Effector memory CD4-positive, alpha-beta T cell (primary cell): ENCODE data around the gene LCN10.
"Not testable (repeated sequence)": the region's sequence is repeated elsewhere in the genome, so short reads cannot be mapped to it uniquely, and the experiment has no call there.

Experiments
- DNase-seq, 3 donors: peaks; one replicate each; pipeline ENCODE4 v3.0.0-alpha.2; 2020
- H3K27ac ChIP-seq: 2 replicates; pipeline ENCODE4 v1.7.0; 2013; ENCODE audit warnings: mild to moderate bottlenecking, low read length, moderate library complexity; ENCODE audit not compliant: insufficient read depth, poor library complexity, severe bottlenecking
- H3K27me3 ChIP-seq: replicated peaks from 2 replicates; pipeline ENCODE4 v1.7.0; 2013; ENCODE audit warnings: mild to moderate bottlenecking, low read length; ENCODE audit not compliant: insufficient read depth, control insufficient read depth, poor library complexity, severe bottlenecking
- H3K36me3 ChIP-seq: 2 replicates; pipeline ENCODE4 v1.7.0; 2013; ENCODE audit warnings: mild to moderate bottlenecking, low read length, moderate library complexity; ENCODE audit not compliant: control insufficient read depth, insufficient read depth
- H3K4me1 ChIP-seq: 2 replicates; pipeline ENCODE4 v1.7.0; 2013; ENCODE audit warnings: low read length, mild to moderate bottlenecking; ENCODE audit not compliant: control insufficient read depth, insufficient read depth, poor library complexity, severe bottlenecking
- H3K4me3 ChIP-seq: 2 replicates; pipeline ENCODE4 v1.7.0; 2013; ENCODE audit warnings: low read length, low read depth, mild to moderate bottlenecking; ENCODE audit not compliant: insufficient read depth, poor library complexity, severe bottlenecking
- H3K9me3 ChIP-seq: 2 replicates; pipeline ENCODE4 v1.7.0; 2013; ENCODE audit warnings: mild to moderate bottlenecking, low read length, moderate library complexity; ENCODE audit not compliant: control insufficient read depth
- total RNA-seq, 3 donors: gene quantifications; one replicate each; lab custom pipeline; 2026; lab: John Stamatoyannopoulos, UW

Gene LCN10
- 0 reads per million in 3 donors for total RNA-seq

GRCh38 chr9:136742591-136743391 is at the start of gene LCN10:
TSS of gene LCN10 (minus strand) at chr9:136742940. CDS start at chr9:136742903, 37 bp downstream.
- Histone ChIP-seq H3K9me3 (no peaks in the 10 kb centered on the region), H3K27ac (no peak within 1 kb of the TSS), H3K36me3 (no peaks in the 10 kb centered on the region), H3K27me3 (peaks cover 21% of the 10 kb centered on the region), H3K4me3 (peak within 1 kb of the TSS; percentile 37), H3K4me1 (peaks cover 9% of the 10 kb centered on the region)
- no peak for DNase-seq

- Histone ChIP-seq H3K9me3 (no peaks in the 10 kb centered on the region), H3K4me1 (peaks cover 20% of the 10 kb centered on the region), H3K4me3 (peak overlapping the region; percentile 56), H3K27ac (peak overlapping the region; percentile 94), H3K27me3 (no peaks in the 10 kb centered on the region), H3K36me3 (peaks cover 5% of the 10 kb centered on the region)
- DNase-seq: peak; percentile 58 to 61 (median 59)
These were observed 49.0 kb upstream of the LCN10 start for GRCh38 chr9:136791516-136792276.

GRCh38 chr9:136790640-136791515 is 48.1 kb upstream of the LCN10 start, which contains the start of gene TMEM141:
TSS of gene TMEM141 (plus strand) at chr9:136791344. CDS start at chr9:136791371, 27 bp downstream.
- Histone ChIP-seq H3K4me3 (peak within 1 kb of the TSS; percentile 56), H3K36me3 (peaks cover 5% of the 10 kb centered on the region), H3K9me3 (no peaks in the 10 kb centered on the region), H3K4me1 (peaks cover 20% of the 10 kb centered on the region), H3K27me3 (no peaks in the 10 kb centered on the region), H3K27ac (peak within 1 kb of the TSS; percentile 94)
- peak; percentile 99 to 100 (median 99) for DNase-seq

DNA sequence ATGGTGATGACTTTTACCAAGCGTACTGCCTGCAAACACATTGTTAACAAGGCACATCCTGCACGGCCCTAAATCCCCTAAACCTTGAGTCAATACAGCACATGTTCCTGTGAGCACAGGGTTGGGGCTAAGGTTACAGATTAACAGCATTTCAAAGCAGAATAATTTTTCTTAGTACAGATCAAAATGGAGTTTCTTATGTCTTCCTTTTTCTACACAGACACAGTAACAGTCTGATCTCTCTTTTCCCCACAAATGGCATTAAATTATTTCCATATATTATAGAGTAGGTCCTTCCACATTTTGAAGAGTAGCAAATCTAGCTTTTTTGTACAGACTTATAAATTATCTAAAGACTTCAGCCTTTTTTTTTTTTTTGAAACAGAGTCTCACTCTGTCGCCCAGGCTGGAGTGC is 46.8 kb upstream of the LCN10 start:
- Histone ChIP-seq H3K27me3 (no peaks in the 10 kb centered on the region), H3K27ac (no peak overlapping the region), H3K4me1 (peaks cover 20% of the 10 kb centered on the region), H3K9me3 (no peaks in the 10 kb centered on the region), H3K4me3 (no peak overlapping the region), H3K36me3 (peaks cover 5% of the 10 kb centered on the region)
- DNase-seq: no peak

DNA sequence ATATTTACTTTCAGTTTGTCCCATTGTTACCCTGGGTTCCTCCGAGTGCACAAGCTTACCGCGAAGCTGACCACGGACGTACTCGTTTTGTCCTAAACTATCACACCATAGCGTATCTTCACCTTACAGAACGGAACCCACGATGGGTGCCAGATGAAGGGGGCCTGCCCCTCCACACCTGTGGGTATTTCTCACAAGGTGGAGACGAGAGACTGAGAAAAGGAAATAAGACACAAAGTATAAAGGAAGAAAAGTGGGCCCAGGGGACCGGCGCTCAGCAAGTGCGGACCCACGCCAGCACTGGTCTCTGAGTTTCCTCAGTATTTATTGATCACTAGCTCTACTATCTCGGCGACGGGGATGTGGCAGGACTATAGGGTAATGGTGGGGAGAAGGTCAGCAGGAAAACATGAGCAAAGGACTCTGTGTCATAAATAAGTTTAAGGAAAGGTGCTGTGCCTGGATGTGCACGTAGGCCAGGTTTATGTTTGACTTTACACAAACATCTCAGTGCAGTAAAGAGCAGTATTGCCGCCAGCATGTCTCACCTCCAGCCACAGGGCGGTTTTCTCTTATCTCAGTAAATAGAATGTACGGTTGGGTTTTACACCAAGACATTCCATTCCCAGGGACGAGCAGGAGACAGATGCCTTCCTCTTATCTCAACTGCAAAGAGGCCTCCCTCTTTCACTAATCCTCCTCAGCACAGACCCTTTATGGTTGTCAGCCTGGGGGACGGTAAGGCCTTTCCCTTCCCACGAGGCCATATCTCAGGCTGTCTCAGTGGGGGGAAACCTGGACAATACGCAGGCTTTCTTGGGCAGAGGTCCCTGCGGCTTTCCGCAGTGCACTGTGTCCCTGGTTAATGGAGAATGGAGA is 46.1 kb upstream of the LCN10 start:
- DNase-seq, H3K27ac ChIP-seq, H3K9me3 ChIP-seq, H3K27me3 ChIP-seq, H3K36me3 ChIP-seq, H3K4me3 ChIP-seq: not testable (repeated sequence)
- H3K4me1 ChIP-seq: peaks cover 20% of the 10 kb centered on the region

DNA sequence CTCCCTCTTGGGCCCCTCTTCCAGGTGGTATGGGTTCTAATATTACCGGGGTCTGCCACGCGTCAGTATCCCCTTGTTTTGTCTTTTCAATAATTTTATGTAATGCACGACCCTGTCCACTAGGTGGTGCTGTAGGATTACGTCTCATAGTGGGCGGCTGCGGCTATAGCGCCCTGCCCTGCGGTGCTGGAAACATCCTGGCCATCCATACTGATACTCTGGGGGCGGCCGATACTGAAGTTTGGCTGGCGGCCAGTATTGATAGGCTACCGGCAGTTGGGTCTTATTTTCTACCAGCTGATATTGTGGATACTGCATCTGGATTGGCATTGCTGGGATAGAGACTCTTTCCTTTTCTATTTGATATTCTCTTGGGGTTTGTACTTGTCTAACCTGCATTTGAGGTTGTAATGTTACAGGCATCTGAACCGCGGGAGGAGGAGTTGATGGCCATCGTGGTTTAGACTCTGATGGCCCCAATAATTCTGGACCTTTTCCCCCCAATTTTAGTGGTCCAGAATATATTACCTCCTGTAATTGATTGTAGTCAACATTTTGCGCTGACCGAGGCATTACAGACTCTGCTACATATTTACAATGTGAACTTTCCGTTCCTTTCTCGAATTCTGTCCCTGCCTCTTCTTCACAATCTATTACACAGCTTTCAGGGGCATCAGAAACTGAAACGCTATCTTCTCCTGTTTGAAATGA is 45.1 kb upstream of the LCN10 start:
- Histone ChIP-seq H3K4me1 (peaks cover 20% of the 10 kb centered on the region), H3K36me3 (no peaks in the 10 kb centered on the region), H3K27me3 (no peaks in the 10 kb centered on the region), H3K9me3 (no peaks in the 10 kb centered on the region), H3K4me3 (no peak overlapping the region), H3K27ac (no peak overlapping the region)
- peak; percentile 44 to 64 (median 53) for DNase-seq

DNA sequence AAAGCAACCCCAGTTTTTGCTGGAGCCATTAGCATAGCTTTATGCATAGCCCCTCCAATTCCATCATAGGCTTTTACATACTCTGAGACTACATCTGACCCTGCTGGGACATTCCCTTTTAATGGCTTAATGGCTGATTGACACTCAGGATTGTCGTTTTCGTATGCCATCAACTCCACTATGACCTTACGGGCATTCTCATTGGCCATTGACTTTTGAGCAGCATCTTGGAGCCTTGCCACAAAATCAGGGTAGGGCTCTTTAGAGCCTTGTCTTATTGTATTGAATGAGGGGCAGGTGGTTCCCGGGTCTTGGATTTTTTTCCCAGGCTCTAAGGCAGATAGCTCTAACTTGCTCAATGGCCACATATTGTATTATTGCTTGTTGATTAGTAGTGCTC is 44.2 kb upstream of the LCN10 start:
- peaks cover 13% of the 10 kb centered on the region for H3K4me1 ChIP-seq
- DNase-seq, H3K9me3 ChIP-seq, H3K27me3 ChIP-seq, H3K36me3 ChIP-seq, H3K27ac ChIP-seq, H3K4me3 ChIP-seq: not testable (repeated sequence)

GRCh38 chr9:136786451-136786850 is 43.7 kb upstream of the LCN10 start:
- no peak overlapping the region for H3K27ac ChIP-seq
- no peaks in the 10 kb centered on the region for H3K36me3 ChIP-seq
- no peaks in the 10 kb centered on the region for H3K27me3 ChIP-seq
- H3K4me1 ChIP-seq: peaks cover 8% of the 10 kb centered on the region
- DNase-seq: no peak
- no peaks in the 10 kb centered on the region for H3K9me3 ChIP-seq
- no peak overlapping the region for H3K4me3 ChIP-seq
